Measurements from ENCODE around the gene OSBPL3.
A peak's percentile ranks its signal among the peaks of the same experiment; 100 is the strongest.

OSBPL3 gene

GRCh38 chr7:24828891-24829661 lies 150.9 kb downstream of the OSBPL3 start:
- TF ChIP-seq EGR1 (IDR thresholded peaks at IDR 0.05) (no peak), TAF1 (IDR thresholded peaks at IDR 0.05; ENCODE audit: low read depth) (no peak), CEBPB (IDR thresholded peaks at IDR 0.05) (no peak), YY1 (IDR thresholded peaks at IDR 0.05; ENCODE audit: low read depth) (no peak)

GRCh38 chr7:24827589-24827988 lies 152.4 kb downstream of the OSBPL3 start:
- TF ChIP-seq TEAD4 (IDR thresholded peaks at IDR 0.05) (no peak), FOXM1 (IDR thresholded peaks at IDR 0.05; ENCODE audit: borderline replicate concordance, low read depth) (no peak), EP300 (IDR thresholded peaks at IDR 0.05; ENCODE audit: borderline replicate concordance) (no peak), ZBTB7A (IDR thresholded peaks at IDR 0.05; ENCODE audit: low read depth) (no peak), EGR1 (IDR thresholded peaks at IDR 0.05) (no peak), YY1 (IDR thresholded peaks at IDR 0.05; ENCODE audit: low read depth) (no peak), MAX (IDR thresholded peaks at IDR 0.05) (no peak), TCF12 (IDR thresholded peaks at IDR 0.05; ENCODE audit: low read depth) (no peak), CREB1 (IDR thresholded peaks at IDR 0.05; ENCODE audit: low read depth) (no peak), CEBPB (IDR thresholded peaks at IDR 0.05) (no peak)
- TF ChIP-seq, protein P1, sequence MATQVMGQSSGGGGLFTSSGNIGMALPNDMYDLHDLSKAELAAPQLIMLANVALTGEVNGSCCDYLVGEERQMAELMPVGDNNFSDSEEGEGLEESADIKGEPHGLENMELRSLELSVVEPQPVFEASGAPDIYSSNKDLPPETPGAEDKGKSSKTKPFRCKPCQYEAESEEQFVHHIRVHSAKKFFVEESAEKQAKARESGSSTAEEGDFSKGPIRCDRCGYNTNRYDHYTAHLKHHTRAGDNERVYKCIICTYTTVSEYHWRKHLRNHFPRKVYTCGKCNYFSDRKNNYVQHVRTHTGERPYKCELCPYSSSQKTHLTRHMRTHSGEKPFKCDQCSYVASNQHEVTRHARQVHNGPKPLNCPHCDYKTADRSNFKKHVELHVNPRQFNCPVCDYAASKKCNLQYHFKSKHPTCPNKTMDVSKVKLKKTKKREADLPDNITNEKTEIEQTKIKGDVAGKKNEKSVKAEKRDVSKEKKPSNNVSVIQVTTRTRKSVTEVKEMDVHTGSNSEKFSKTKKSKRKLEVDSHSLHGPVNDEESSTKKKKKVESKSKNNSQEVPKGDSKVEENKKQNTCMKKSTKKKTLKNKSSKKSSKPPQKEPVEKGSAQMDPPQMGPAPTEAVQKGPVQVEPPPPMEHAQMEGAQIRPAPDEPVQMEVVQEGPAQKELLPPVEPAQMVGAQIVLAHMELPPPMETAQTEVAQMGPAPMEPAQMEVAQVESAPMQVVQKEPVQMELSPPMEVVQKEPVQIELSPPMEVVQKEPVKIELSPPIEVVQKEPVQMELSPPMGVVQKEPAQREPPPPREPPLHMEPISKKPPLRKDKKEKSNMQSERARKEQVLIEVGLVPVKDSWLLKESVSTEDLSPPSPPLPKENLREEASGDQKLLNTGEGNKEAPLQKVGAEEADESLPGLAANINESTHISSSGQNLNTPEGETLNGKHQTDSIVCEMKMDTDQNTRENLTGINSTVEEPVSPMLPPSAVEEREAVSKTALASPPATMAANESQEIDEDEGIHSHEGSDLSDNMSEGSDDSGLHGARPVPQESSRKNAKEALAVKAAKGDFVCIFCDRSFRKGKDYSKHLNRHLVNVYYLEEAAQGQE (IDR thresholded peaks at IDR 0.05; ENCODE audit: low read depth) = no peak
- TF ChIP-seq, protein P2, sequence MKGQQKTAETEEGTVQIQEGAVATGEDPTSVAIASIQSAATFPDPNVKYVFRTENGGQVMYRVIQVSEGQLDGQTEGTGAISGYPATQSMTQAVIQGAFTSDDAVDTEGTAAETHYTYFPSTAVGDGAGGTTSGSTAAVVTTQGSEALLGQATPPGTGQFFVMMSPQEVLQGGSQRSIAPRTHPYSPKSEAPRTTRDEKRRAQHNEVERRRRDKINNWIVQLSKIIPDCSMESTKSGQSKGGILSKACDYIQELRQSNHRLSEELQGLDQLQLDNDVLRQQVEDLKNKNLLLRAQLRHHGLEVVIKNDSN (IDR thresholded peaks at IDR 0.05) = no peak

- TF ChIP-seq TCF12 (IDR thresholded peaks at IDR 0.05; ENCODE audit: low read depth) (no peak), NFIC (IDR thresholded peaks at IDR 0.05) (no peak), MAX (IDR thresholded peaks at IDR 0.05) (no peak), ZBTB7A (IDR thresholded peaks at IDR 0.05; ENCODE audit: low read depth) (no peak)
- TF ChIP-seq, protein P1 (IDR thresholded peaks at IDR 0.05; ENCODE audit: low read depth) = no peak
Observed at GRCh38 chr7:24827027-24827426, 153.0 kb downstream of the OSBPL3 start.

GRCh38 chr7:24826662-24827020 lies 153.3 kb downstream of the OSBPL3 start:
- no peak for TF ChIP-seq EGR1 (IDR thresholded peaks at IDR 0.05)
- no peak for TF ChIP-seq NFIC (IDR thresholded peaks at IDR 0.05)
- no peak for TF ChIP-seq TCF12 (IDR thresholded peaks at IDR 0.05; ENCODE audit: low read depth)
- TF ChIP-seq CREB1 (IDR thresholded peaks at IDR 0.05; ENCODE audit: low read depth) = no peak
- TF ChIP-seq ZBTB7A (IDR thresholded peaks at IDR 0.05; ENCODE audit: low read depth) = no peak
- no peak for TF ChIP-seq EP300 (IDR thresholded peaks at IDR 0.05; ENCODE audit: borderline replicate concordance)
- TF ChIP-seq TAF1 (IDR thresholded peaks at IDR 0.05; ENCODE audit: low read depth) = no peak
- TF ChIP-seq YY1 (IDR thresholded peaks at IDR 0.05; ENCODE audit: low read depth) = no peak
- no peak for TF ChIP-seq CEBPB (IDR thresholded peaks at IDR 0.05)

DNA sequence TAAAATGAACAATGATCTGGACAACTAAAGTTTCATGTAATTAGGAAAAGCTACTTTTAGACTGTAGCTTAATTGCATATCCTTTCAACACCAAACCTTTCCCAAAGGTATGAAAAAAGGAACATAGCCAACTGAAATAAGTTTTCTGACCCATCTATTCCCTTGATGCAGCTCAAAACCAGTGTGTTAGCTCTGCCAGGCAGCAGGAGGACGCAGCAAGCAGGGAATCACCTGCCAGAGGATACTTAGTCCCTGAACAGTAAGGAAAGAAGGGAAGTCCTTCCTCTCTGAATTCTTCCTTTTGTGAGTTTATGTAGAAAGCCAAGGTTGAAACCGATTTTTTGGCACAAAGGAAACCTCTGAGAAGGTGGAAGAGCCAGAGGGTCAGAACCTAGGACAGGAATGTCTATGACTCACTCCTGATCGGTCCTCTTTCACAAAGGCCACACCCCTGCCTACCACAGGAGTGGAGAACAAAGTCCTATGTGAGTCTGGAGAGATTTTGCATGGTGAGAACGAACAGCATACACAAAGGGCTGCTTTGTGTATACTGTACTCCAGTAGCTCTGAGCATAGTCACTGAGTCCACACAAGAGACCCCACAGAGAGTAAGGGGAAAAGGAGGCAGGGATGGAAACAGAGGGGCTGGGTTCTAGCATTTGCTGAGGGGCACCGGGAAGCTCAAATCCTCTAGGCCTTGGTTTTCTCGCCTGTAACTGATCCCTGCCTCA lies 153.9 kb downstream of the OSBPL3 start:
- TF ChIP-seq RAD21 (IDR thresholded peaks at IDR 0.05; ENCODE audit: low read depth) (no peak), CREB1 (IDR thresholded peaks at IDR 0.05; ENCODE audit: low read depth) (no peak), TAF1 (IDR thresholded peaks at IDR 0.05; ENCODE audit: low read depth) (no peak), EP300 (IDR thresholded peaks at IDR 0.05; ENCODE audit: borderline replicate concordance) (peak; percentile 36; the same call in 1 of the 2 replicates), TCF12 (IDR thresholded peaks at IDR 0.05; ENCODE audit: low read depth) (no peak), NFIC (IDR thresholded peaks at IDR 0.05) (0 out of 2 replicates have a peak, but pooled peaks have one; percentile 51), MAX (IDR thresholded peaks at IDR 0.05) (no peak), YY1 (IDR thresholded peaks at IDR 0.05; ENCODE audit: low read depth) (no peak), CEBPB (IDR thresholded peaks at IDR 0.05) (no peak), FOXM1 (IDR thresholded peaks at IDR 0.05; ENCODE audit: borderline replicate concordance, low read depth) (no peak), TEAD4 (IDR thresholded peaks at IDR 0.05) (peak; percentile 75), ZBTB7A (IDR thresholded peaks at IDR 0.05; ENCODE audit: low read depth) (no peak), EGR1 (IDR thresholded peaks at IDR 0.05) (no peak)
- TF ChIP-seq, protein P1 (IDR thresholded peaks at IDR 0.05; ENCODE audit: low read depth) = peak; percentile 37; the same call in 1 of the 2 replicates
- TF ChIP-seq, protein P2 (IDR thresholded peaks at IDR 0.05) = no peak
